T-helper 1 cell treated with Interleukin-12 subunit alpha and Interleukin-12 subunit beta and Interleukin-4 antibody, amounts not matched to agents 30 μg/mL and 1 μg/mL, for 36 hours (primary cell): ENCODE results near the gene RPUSD4.

Experiments used
- H3K27ac Mint-ChIP-seq: one replicate; pipeline ENCODE4 v1.8.0; 2021; ENCODE audit warnings: mild to moderate bottlenecking, mixed read lengths
- H3K27me3 Mint-ChIP-seq: one replicate; pipeline ENCODE4 v1.8.0; 2021; ENCODE audit warnings: low read depth, mixed read lengths
- H3K36me3 Mint-ChIP-seq: one replicate; pipeline ENCODE4 v1.8.0; 2021; ENCODE audit warnings: low read depth, mixed read lengths
- H3K4me1 Mint-ChIP-seq: one replicate; pipeline ENCODE4 v1.8.0; 2021; ENCODE audit warnings: low read depth, mixed read lengths
- H3K4me3 Mint-ChIP-seq: one replicate; pipeline ENCODE4 v1.8.0; 2021; ENCODE audit warnings: mild to moderate bottlenecking, moderate library complexity, mixed read lengths
- H3K9me3 Mint-ChIP-seq: one replicate; pipeline ENCODE4 v1.8.0; 2021; ENCODE audit warnings: mixed read lengths

The RPUSD4 gene

DNA sequence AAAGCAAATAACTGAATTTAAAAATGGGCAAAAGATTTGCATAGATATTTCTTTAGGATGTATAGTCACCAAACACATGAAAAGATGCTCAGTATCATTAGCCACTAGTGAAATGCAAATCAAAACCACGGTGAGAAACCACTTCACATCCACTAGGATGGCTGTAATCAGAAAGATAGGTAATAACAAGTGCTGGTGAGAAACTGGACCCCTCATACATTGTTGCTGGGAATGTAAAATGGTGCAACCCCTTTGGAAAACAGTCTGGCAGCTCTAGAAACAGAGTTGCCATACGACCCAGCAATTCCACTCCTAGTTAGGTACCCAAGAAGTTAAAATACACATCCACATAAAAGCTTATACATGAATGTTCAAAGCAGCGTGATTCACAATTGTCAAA lies 16.3 kb downstream of the RPUSD4 start:
- no peaks in the 10 kb centered on the region for H3K4me1 Mint-ChIP-seq
- H3K27ac Mint-ChIP-seq: no peak overlapping the region
- peaks cover 31% of the 10 kb centered on the region for H3K36me3 Mint-ChIP-seq
- no peaks in the 10 kb centered on the region for H3K9me3 Mint-ChIP-seq
- H3K27me3 Mint-ChIP-seq: no peaks in the 10 kb centered on the region
- H3K4me3 Mint-ChIP-seq: no peak overlapping the region

- H3K9me3 Mint-ChIP-seq: no peaks in the 10 kb centered on the region
- H3K36me3 Mint-ChIP-seq: peaks cover 26% of the 10 kb centered on the region
- H3K4me1 Mint-ChIP-seq: no peaks in the 10 kb centered on the region
- H3K27me3 Mint-ChIP-seq: no peaks in the 10 kb centered on the region
- H3K4me3 Mint-ChIP-seq: no peak overlapping the region
- no peak overlapping the region for H3K27ac Mint-ChIP-seq
These were observed 17.3 kb downstream of the RPUSD4 start for GRCh38 chr11:126194121-126194543.

GRCh38 chr11:126193038-126193478 lies 18.4 kb downstream of the RPUSD4 start:
- Mint-ChIP-seq H3K9me3 (no peaks in the 10 kb centered on the region), H3K27ac (no peak overlapping the region), H3K4me1 (peaks cover 8% of the 10 kb centered on the region), H3K36me3 (peaks cover 19% of the 10 kb centered on the region), H3K27me3 (no peaks in the 10 kb centered on the region), H3K4me3 (no peak overlapping the region)

DNA sequence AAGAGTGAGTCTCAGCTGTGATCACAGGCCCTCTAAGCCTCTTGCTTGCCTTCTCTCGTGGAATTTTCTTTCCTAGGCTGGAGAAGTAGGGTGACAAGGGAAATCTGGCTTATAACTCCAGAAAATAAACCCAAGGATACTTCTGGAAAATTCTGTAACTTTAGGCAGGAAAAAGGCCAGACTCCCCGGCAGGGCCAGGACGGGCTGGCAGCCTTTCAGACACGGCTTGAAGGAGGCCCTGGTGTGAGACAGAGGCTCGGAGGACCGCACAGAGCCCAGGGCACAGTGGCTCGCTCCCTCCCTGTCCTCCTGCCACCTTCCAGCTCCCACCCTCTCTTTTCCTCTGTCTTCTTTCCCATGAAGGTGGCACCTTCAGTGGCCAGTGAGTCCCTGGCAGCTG lies 19.1 kb downstream of the RPUSD4 start:
- Mint-ChIP-seq H3K4me3 (no peak overlapping the region), H3K4me1 (peaks cover 8% of the 10 kb centered on the region), H3K9me3 (no peaks in the 10 kb centered on the region), H3K36me3 (peaks cover 13% of the 10 kb centered on the region), H3K27ac (no peak overlapping the region), H3K27me3 (no peaks in the 10 kb centered on the region)

GRCh38 chr11:126191379-126192073 lies 19.9 kb downstream of the RPUSD4 start:
- H3K27ac Mint-ChIP-seq: no peak overlapping the region
- no peaks in the 10 kb centered on the region for H3K27me3 Mint-ChIP-seq
- H3K4me1 Mint-ChIP-seq: peaks cover 8% of the 10 kb centered on the region
- peaks cover 7% of the 10 kb centered on the region for H3K36me3 Mint-ChIP-seq
- H3K4me3 Mint-ChIP-seq: no peak overlapping the region
- H3K9me3 Mint-ChIP-seq: no peaks in the 10 kb centered on the region

DNA sequence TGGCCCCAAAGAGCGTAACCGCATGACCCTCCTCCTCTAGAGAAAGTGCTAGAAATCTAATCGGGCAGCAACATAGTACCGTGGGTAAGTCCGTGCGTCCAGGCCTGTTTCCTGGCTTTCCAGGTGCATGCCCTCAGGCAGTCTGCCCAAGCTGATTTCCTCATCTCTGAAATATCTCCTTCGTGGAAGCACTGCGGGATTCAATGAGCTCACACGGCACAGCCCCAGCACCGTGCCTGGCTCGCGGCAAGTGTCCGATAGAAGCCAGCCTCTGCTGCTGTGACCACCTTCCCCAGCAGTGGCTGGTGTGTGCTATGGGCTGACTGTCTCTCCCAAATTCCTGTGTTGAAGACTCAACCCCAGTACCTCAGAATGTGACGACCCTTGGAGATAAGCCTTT lies 20.7 kb downstream of the RPUSD4 start:
- Mint-ChIP-seq H3K9me3 (no peaks in the 10 kb centered on the region), H3K4me1 (peaks cover 8% of the 10 kb centered on the region), H3K4me3 (no peak overlapping the region), H3K27ac (no peak overlapping the region), H3K27me3 (no peaks in the 10 kb centered on the region), H3K36me3 (peaks cover under 1% of the 10 kb centered on the region)

DNA sequence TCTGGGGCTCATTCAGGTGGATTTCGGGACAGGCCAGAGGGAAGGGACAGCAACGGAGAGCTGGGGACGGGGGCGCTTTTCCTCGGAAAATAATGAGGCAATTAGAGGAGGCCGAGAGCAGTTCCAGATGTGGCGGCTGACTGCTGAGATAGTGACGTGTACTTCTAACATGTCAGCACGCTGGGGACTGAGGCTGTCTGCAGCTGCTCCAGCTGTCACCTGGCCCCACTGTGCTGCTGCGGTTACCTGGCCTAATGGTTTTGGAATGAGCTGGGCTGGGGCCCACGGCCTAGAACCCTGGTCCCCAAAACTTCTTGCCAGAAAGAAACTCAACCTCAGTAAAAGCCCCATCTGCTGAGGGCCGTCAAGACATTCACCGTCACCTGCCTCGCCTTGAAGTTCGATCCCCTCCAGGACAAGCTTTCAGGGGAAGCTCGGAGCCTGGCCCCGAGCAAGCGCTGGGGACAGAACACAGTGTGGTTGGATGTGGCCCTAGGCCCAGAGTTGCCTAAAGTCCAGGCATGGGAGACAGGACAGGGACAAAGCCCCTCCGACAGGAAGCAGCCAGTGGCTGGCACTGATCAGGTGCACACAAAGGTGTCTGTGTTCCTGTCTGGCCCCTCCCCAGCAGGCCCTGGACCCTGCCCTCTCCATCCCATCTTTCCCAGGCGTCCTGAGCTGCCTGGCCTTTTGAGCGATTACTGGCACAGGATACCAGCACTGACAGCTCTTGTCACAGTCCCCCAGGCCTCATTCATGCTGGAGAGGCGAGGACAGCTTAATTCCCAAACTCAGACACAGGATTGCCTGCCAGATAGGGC lies 22.1 kb downstream of the RPUSD4 start:
- Mint-ChIP-seq H3K36me3 (no peaks in the 10 kb centered on the region), H3K9me3 (no peaks in the 10 kb centered on the region), H3K4me1 (peaks cover 8% of the 10 kb centered on the region), H3K4me3 (no peak overlapping the region), H3K27ac (no peak overlapping the region), H3K27me3 (no peaks in the 10 kb centered on the region)

DNA sequence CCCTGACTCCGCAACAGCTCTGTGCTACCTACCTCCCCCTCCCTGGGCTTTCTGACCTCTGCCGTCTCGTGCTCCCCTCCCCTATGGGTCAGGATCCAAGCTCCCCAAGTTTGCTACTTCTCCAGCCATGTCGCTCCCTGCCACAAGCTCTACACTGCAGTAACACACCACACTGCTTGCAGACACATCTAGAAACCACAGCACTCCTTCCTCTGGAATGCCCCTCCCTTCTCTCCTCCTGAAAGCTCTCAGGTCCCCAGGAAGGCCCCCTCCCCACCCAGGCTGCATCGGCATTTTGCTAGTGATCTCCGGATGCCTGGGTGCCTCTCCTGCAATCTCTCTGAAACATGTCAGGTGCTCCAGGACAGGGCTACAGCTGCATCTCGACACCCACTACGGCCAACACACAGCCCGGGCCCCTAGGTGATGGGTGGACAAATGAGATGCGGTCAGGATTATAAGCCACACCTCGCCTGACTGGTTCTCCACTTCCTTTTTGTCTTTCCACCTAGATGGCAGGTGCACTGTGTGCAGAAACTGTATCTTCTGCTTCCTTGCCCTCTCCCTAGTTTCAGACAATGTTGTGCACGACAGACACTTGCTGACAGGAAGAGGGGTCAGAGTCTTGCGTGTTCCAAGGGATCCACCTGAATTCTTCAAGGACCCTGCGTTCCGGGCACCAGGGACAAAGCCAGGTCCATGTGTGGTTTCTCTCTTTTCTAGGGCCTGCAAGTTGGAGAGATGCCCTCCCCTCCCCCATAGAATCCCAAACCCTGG lies 22.9 kb downstream of the RPUSD4 start:
- Mint-ChIP-seq H3K27me3 (no peaks in the 10 kb centered on the region), H3K4me1 (peaks cover 8% of the 10 kb centered on the region), H3K4me3 (no peak overlapping the region), H3K27ac (no peak overlapping the region), H3K36me3 (no peaks in the 10 kb centered on the region), H3K9me3 (no peaks in the 10 kb centered on the region)

GRCh38 chr11:126186708-126187529 lies 24.5 kb downstream of the RPUSD4 start:
- H3K27ac Mint-ChIP-seq: no peak overlapping the region
- no peaks in the 10 kb centered on the region for H3K36me3 Mint-ChIP-seq
- H3K27me3 Mint-ChIP-seq: no peaks in the 10 kb centered on the region
- H3K9me3 Mint-ChIP-seq: no peaks in the 10 kb centered on the region
- H3K4me1 Mint-ChIP-seq: peaks cover 8% of the 10 kb centered on the region
- H3K4me3 Mint-ChIP-seq: no peak overlapping the region

- Mint-ChIP-seq H3K4me1 (peaks cover 8% of the 10 kb centered on the region), H3K9me3 (no peaks in the 10 kb centered on the region), H3K27ac (no peak overlapping the region), H3K27me3 (no peaks in the 10 kb centered on the region), H3K36me3 (no peaks in the 10 kb centered on the region), H3K4me3 (no peak overlapping the region)
These were observed 25.3 kb downstream of the RPUSD4 start for GRCh38 chr11:126186025-126186698.

- no peak overlapping the region for H3K4me3 Mint-ChIP-seq
- H3K4me1 Mint-ChIP-seq: peaks cover 8% of the 10 kb centered on the region
- no peaks in the 10 kb centered on the region for H3K27me3 Mint-ChIP-seq
- no peak overlapping the region for H3K27ac Mint-ChIP-seq
- no peaks in the 10 kb centered on the region for H3K36me3 Mint-ChIP-seq
- no peaks in the 10 kb centered on the region for H3K9me3 Mint-ChIP-seq
These were observed 26.0 kb downstream of the RPUSD4 start for GRCh38 chr11:126185259-126186024.

DNA sequence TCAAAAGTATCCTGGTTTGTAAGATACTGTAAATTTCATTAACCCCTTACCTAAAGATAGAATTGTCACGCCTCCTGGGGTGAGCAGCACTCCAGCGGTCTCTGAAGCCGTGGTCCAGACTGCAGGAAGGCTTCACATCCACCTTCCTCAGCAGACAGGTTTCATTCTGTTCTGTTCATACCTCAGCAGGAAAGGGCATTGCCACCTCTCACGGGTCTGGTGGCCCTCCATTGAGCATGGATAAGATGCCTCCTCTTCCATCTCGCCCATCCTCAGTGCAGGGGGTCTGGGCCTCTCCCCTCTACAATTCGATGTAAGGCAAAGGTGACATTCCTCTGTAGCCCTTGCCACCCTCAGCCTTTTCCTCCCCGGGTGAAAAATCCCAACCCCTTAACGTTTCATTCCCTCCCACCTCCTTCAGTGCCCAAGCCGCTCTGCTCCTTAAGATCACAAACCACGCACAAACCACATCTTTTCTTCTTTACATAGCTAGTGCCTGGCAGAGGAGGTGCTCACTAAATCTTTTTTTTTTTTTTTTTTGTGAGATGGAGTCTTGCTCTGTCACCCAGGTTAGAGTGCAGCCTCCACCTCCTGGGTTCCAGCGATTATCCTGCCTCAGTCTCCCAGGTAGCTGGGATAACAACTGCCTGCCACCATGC lies 28.5 kb downstream of the RPUSD4 start:
- no peak overlapping the region for H3K4me3 Mint-ChIP-seq
- H3K4me1 Mint-ChIP-seq: no peaks in the 10 kb centered on the region
- H3K27me3 Mint-ChIP-seq: no peaks in the 10 kb centered on the region
- H3K36me3 Mint-ChIP-seq: no peaks in the 10 kb centered on the region
- no peak overlapping the region for H3K27ac Mint-ChIP-seq
- no peaks in the 10 kb centered on the region for H3K9me3 Mint-ChIP-seq
